HCT116 (cell line): ENCODE measurements around the gene OR52E4. TPM values are rescaled to one million over a fixed set of nuclear protein-coding genes. Genes with fewer than 3 reads are reported as not detected.

ENCODE experiments used
- ATAC-seq: fragments of 200-7000 bp; cut with Tn5 transposase; 2 replicates; pipeline ENCODE4 v1.9.1; 2020; ENCODE audit warnings: mild to moderate bottlenecking, moderate library complexity
- BruUV-seq: library from RNA; stranded (reverse); fragments of 400-500 nt; replicated peaks from 2 replicates; lab custom pipeline; 2021; lab: Mats Ljungman, UMichigan
- CTCF ChIA-PET: fragments of 300-600 bp; sonication (Branson Sonifier 250); formaldehyde crosslinking; loops from one replicate; lab custom pipeline; 2021; ENCODE audit warnings: antibody characterized with exemption; lab: Charles Lee
- POLR2A ChIA-PET: fragments of 300-600, 350-600 bp; sonication (Branson Sonifier 250); formaldehyde crosslinking; loops from one replicate; lab custom pipeline; 2021; ENCODE audit warnings: antibody characterized with exemption; lab: Charles Lee
- RAD21 ChIA-PET, 2 experiments: fragments of 300-600 bp; sonication (Branson Sonifier 250); formaldehyde crosslinking; loops; one replicate each; lab custom pipeline; 2023; ENCODE audit warnings: low total read pairs in 2 of 2; ENCODE audit not compliant: uncharacterized antibody in 2 of 2, unreplicated experiment in 2 of 2, low non-redundant PET in 1 of 2; lab: Charles Lee
- DNase-seq: peaks from one replicate; pipeline ENCODE4 v3.0.0-alpha.2; 2010; ENCODE audit warnings: low read depth, low spot score
- H2AFZ ChIP-seq: fragments of 200-600 bp; shearing (Covaris generic), sonication (generic); 2 replicates; pipeline ENCODE4 v1.6.1; 2017; ENCODE audit warnings: low read depth, mixed run types, mixed read lengths, antibody characterized with exemption, low read length; ENCODE audit not compliant: poor library complexity, severe bottlenecking
- H3K27ac ChIP-seq: 2 replicates; pipeline ENCODE4 v1.5.1; 2012; ENCODE audit warnings: low read depth, low read length
- H3K27me3 ChIP-seq: fragments of 200-600 bp; sonication (generic); 2 replicates; pipeline ENCODE4 v1.6.1; 2016; ENCODE audit warnings: mixed run types, low read length, mixed read lengths; ENCODE audit not compliant: insufficient read depth
- H3K36me3 ChIP-seq, 2 experiments: fragments of 200-500 bp in 1 of 2; fragments of 200-600 bp in 1 of 2; sonication (Bioruptor generic) in 1 of 2; sonication (generic) in 1 of 2; 2 replicates each; pipeline versions ENCODE4 v1.5.1 to v1.6.1; 2014 to 2016; ENCODE audit warnings: low read length in 2 of 2, inconsistent platforms in 1 of 2, mixed read lengths in 1 of 2, mixed run types in 1 of 2; ENCODE audit not compliant: insufficient read depth in 2 of 2, control insufficient read depth in 1 of 2
- H3K4me1 ChIP-seq, 2 experiments: fragments of 200-600 bp in 1 of 2; sonication (generic) in 1 of 2; 2 replicates each; pipeline versions ENCODE4 v1.5.1 to v1.6.1; 2012 to 2017; ENCODE audit warnings: low read length in 2 of 2, inconsistent platforms in 1 of 2, mild to moderate bottlenecking in 1 of 2, mixed read lengths in 1 of 2, mixed run types in 1 of 2, moderate library complexity in 1 of 2; ENCODE audit not compliant: insufficient read depth in 2 of 2, control insufficient read depth in 1 of 2
- H3K4me2 ChIP-seq: fragments of 200-600 bp; sonication (generic); 2 replicates; pipeline ENCODE4 v1.6.1; 2017; ENCODE audit warnings: mixed run types, low read length, mixed read lengths
- H3K4me3 ChIP-seq, 2 experiments: fragments of 200-600 bp in 1 of 2; sonication (generic) in 1 of 2; replicated peaks in 1 of 2; 2 replicates each; pipeline ENCODE4 v1.5.1; 2011 to 2016; ENCODE audit warnings: low read length in 2 of 2, control low read depth in 1 of 2, low read depth in 1 of 2, mild to moderate bottlenecking in 1 of 2, mixed read lengths in 1 of 2, mixed run types in 1 of 2
- H3K79me2 ChIP-seq: fragments of 200-600 bp; sonication (generic); 2 replicates; pipeline ENCODE4 v1.6.1; 2017; ENCODE audit warnings: mild to moderate bottlenecking, mixed run types, low read length, moderate library complexity, mixed read lengths; ENCODE audit not compliant: insufficient read depth
- H3K9ac ChIP-seq: fragments of 200-600 bp; sonication (generic); 2 replicates; pipeline ENCODE4 v1.6.1; 2016; ENCODE audit warnings: low read length, mixed read lengths
- H3K9me2 ChIP-seq: fragments of 200-600 bp; sonication (generic), shearing (Covaris generic); 2 replicates; pipeline ENCODE4 v1.6.1; 2017; ENCODE audit warnings: mixed run types, mild to moderate bottlenecking, moderate library complexity; ENCODE audit not compliant: insufficient read depth
- H3K9me3 ChIP-seq, 2 experiments: fragments of 200-500 bp in 1 of 2; fragments of 200-600 bp in 1 of 2; sonication (Bioruptor generic) in 1 of 2; sonication (generic) in 1 of 2; 2 replicates each; pipeline ENCODE4 v1.6.1; 2014 to 2017; ENCODE audit warnings: low read length in 2 of 2, mixed read lengths in 2 of 2, inconsistent platforms in 1 of 2, low read depth in 1 of 2, mild to moderate bottlenecking in 1 of 2, mixed run types in 1 of 2, moderate library complexity in 1 of 2; ENCODE audit not compliant: control insufficient read depth in 1 of 2, insufficient read depth in 1 of 2
- H4K20me1 ChIP-seq: fragments of 200-600 bp; sonication (generic), shearing (Covaris generic); 2 replicates; pipeline ENCODE4 v1.6.1; 2017; ENCODE audit warnings: mixed run types, mild to moderate bottlenecking, moderate library complexity; ENCODE audit not compliant: insufficient read depth
- EGR1 ChIP-seq: IDR thresholded peaks from 2 replicates; pipeline ENCODE4 v1.6.1; 2012; ENCODE audit warnings: low read depth
- ELF1 ChIP-seq: IDR thresholded peaks from 2 replicates; pipeline ENCODE4 v1.6.1; 2012; ENCODE audit warnings: low read depth, borderline replicate concordance
- EZH2 ChIP-seq: fragments of 200-600 bp; sonication (generic); IDR thresholded peaks from 2 replicates; pipeline ENCODE4 v1.6.1; 2017; ENCODE audit warnings: antibody characterized with exemption, mixed run types
- POLR2AphosphoS5 ChIP-seq: IDR thresholded peaks from 2 replicates; pipeline ENCODE4 v1.6.1; 2011; ENCODE audit warnings: mild to moderate bottlenecking, low read depth, low read length, moderate library complexity
- RAD21 ChIP-seq: IDR thresholded peaks from 2 replicates; pipeline ENCODE4 v1.6.1; 2012; ENCODE audit warnings: low read depth, mild to moderate bottlenecking
- SRF ChIP-seq: IDR thresholded peaks from 2 replicates; pipeline ENCODE4 v1.6.1; 2012; ENCODE audit warnings: low read depth
- YY1 ChIP-seq: IDR thresholded peaks from 2 replicates; pipeline ENCODE4 v1.6.1; 2011; ENCODE audit warnings: low read length, low read depth, moderate library complexity, mild to moderate bottlenecking; ENCODE audit not compliant: insufficient replicate concordance; ENCODE audit errors: extremely low read depth
- ZFX ChIP-seq: fragments of 450-650 bp; IDR thresholded peaks from 2 replicates; pipeline ENCODE4 v1.6.1; 2017
- intact Hi-C: fragments of 100-400 bp; cut with micrococcal nuclease; formaldehyde crosslinking; loops from 2 replicates; pipeline ENCODE4 v1.10.0; 2022
- total RNA-seq: library from RNA; stranded (reverse); gene quantifications from one replicate; pipeline ENCODE4 v1.2.1, GENCODE V29; 2021; ENCODE audit not compliant: unreplicated experiment
- TF ChIP-seq, protein P1 (sequence below): IDR thresholded peaks from 2 replicates; pipeline ENCODE4 v1.6.1; 2012; ENCODE audit warnings: low read depth

The OR52E4 gene
- total RNA-seq, 1 experiment from 2014 or later = not detected

DNA sequence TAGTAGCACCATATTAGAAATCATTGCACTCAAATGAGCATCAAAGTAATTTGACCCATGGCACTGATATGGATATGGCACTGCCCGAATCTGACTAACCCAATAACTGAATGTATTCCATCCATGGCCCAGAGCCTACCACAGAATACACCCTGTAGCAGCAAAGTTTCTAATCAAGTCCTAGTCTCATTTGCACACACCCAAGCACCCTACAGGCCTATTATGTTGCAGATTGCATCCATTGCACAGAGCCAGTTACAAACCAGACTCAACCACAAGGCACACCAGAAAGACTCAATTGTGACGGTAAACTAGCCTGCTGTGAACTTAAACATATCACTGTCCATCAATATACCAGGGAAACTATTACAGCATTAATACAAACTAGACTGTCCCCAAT lies 19.1 kb downstream of the OR52E4 start (continued):
- TF ChIP-seq, protein P1, sequence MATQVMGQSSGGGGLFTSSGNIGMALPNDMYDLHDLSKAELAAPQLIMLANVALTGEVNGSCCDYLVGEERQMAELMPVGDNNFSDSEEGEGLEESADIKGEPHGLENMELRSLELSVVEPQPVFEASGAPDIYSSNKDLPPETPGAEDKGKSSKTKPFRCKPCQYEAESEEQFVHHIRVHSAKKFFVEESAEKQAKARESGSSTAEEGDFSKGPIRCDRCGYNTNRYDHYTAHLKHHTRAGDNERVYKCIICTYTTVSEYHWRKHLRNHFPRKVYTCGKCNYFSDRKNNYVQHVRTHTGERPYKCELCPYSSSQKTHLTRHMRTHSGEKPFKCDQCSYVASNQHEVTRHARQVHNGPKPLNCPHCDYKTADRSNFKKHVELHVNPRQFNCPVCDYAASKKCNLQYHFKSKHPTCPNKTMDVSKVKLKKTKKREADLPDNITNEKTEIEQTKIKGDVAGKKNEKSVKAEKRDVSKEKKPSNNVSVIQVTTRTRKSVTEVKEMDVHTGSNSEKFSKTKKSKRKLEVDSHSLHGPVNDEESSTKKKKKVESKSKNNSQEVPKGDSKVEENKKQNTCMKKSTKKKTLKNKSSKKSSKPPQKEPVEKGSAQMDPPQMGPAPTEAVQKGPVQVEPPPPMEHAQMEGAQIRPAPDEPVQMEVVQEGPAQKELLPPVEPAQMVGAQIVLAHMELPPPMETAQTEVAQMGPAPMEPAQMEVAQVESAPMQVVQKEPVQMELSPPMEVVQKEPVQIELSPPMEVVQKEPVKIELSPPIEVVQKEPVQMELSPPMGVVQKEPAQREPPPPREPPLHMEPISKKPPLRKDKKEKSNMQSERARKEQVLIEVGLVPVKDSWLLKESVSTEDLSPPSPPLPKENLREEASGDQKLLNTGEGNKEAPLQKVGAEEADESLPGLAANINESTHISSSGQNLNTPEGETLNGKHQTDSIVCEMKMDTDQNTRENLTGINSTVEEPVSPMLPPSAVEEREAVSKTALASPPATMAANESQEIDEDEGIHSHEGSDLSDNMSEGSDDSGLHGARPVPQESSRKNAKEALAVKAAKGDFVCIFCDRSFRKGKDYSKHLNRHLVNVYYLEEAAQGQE = no peak
- no peak for TF ChIP-seq ZFX
- TF ChIP-seq YY1 = no peak
- no peak for TF ChIP-seq EZH2

DNA sequence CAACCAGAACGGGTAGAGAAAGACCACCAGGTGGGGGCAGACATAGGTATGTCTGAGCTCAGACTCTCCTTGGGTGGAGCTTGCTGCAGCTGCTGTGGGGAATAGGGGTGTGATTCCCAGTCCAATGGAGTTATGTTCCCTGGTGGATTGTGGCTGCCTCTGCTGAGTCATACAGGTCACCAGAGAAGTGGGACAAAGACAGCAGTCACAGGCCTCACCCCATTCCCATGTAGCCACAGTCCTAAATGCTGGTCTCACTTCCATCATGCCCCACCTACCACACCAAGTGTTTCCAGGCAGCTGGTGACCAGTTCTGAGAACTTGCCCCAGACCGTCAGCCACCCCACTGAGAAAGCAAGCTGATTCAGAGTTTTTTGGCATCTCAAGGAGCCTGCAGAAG lies 30.1 kb downstream of the OR52E4 start:
- no peak overlapping the region for H2AFZ ChIP-seq
- H3K9ac ChIP-seq = no peak overlapping the region
- no peak overlapping the region for H3K4me2 ChIP-seq
- TF ChIP-seq RAD21 (no peak), SRF (no peak), EGR1 (no peak), YY1 (no peak), ZFX (no peak), ELF1 (no peak), EZH2 (no peak), POLR2AphosphoS5 (no peak)
- TF ChIP-seq, protein P1 = no peak
- TF ChIP-seq, all 23 proteins: peak for 0
- no peaks in the 10 kb centered on the region for H3K79me2 ChIP-seq
- ATAC-seq = no peak
- ChIA-PET CTCF (no interaction called here), RAD21 (no interaction called here), POLR2A (no interaction called here)
- no peaks in the 10 kb centered on the region; a peak in 1 of 4 replicates for H3K4me1 ChIP-seq
- H3K4me3 ChIP-seq = no peak overlapping the region
- BruUV-seq = no TSS peak
- intact Hi-C loops = no loop called here
- no peak overlapping the region for H3K27ac ChIP-seq
- H3K27me3 ChIP-seq = no peaks in the 10 kb centered on the region; the same call in 1 of the 2 replicates
- H3K9me3 ChIP-seq = no peaks in the 10 kb centered on the region
- no peaks in the 10 kb centered on the region for H4K20me1 ChIP-seq
- no peaks in the 10 kb centered on the region for H3K9me2 ChIP-seq
- no peaks in the 10 kb centered on the region for H3K36me3 ChIP-seq
- no peak for DNase-seq
